Measurements from ENCODE around the gene ARID1B. TPM values are rescaled to one million over a fixed set of nuclear protein-coding genes. Genes with fewer than 3 reads are reported as not detected.
A peak's percentile ranks its signal among the peaks of the same experiment; 100 is the strongest.

Gene ARID1B
- total RNA-seq, 1 donor from 2014 or later: 101 TPM

- no peaks in the 10 kb centered on the region for H3K27me3 Mint-ChIP-seq (ENCODE audit: low read depth)
- H3K4me1 Mint-ChIP-seq: peaks cover 32% of the 10 kb centered on the region
These were observed 108.4 kb downstream of the ARID1B start for GRCh38 chr6:156885562-156885961.

GRCh38 chr6:156886409-156886808 is 109.2 kb downstream of the ARID1B start:
- Mint-ChIP-seq H3K27ac (ENCODE audit: unreplicated experiment) (no peak overlapping the region), H3K9me3 (no peaks in the 10 kb centered on the region), H3K36me3 (ENCODE audit: low read depth) (no peaks in the 10 kb centered on the region), H3K27me3 (ENCODE audit: low read depth) (no peaks in the 10 kb centered on the region), H3K4me1 (peaks cover 39% of the 10 kb centered on the region), H3K4me3 (no peak overlapping the region)
- DNase-seq (ENCODE audit: low read depth, low spot score): no peak
- no peak for TF ChIP-seq CTCF (conservative IDR thresholded peaks at IDR 0.05)

More at GRCh38 chr6:156885562-156885961, 108.4 kb downstream of the ARID1B start:
- DNase-seq (ENCODE audit: low read depth, low spot score): no peak
- Mint-ChIP-seq H3K36me3 (ENCODE audit: low read depth) (no peaks in the 10 kb centered on the region), H3K27ac (ENCODE audit: unreplicated experiment) (no peak overlapping the region), H3K4me3 (no peak overlapping the region), H3K9me3 (no peaks in the 10 kb centered on the region)
- no peak for TF ChIP-seq CTCF (conservative IDR thresholded peaks at IDR 0.05)

GRCh38 chr6:156887623-156888269 is 110.6 kb downstream of the ARID1B start:
- no peaks in the 10 kb centered on the region for H3K9me3 Mint-ChIP-seq
- no peak overlapping the region for H3K4me3 Mint-ChIP-seq
- no peak for DNase-seq (ENCODE audit: low read depth, low spot score)
- H3K27ac Mint-ChIP-seq (ENCODE audit: unreplicated experiment): peak overlapping the region; percentile 59
- no peak for TF ChIP-seq CTCF (conservative IDR thresholded peaks at IDR 0.05)
- H3K4me1 Mint-ChIP-seq: peaks cover 39% of the 10 kb centered on the region
- no peaks in the 10 kb centered on the region for H3K36me3 Mint-ChIP-seq (ENCODE audit: low read depth)
- no peaks in the 10 kb centered on the region for H3K27me3 Mint-ChIP-seq (ENCODE audit: low read depth)

GRCh38 chr6:156889469-156889868 is 112.3 kb downstream of the ARID1B start:
- Mint-ChIP-seq H3K27me3 (ENCODE audit: low read depth) (no peaks in the 10 kb centered on the region), H3K27ac (ENCODE audit: unreplicated experiment) (no peak overlapping the region), H3K36me3 (ENCODE audit: low read depth) (no peaks in the 10 kb centered on the region)

GRCh38 chr6:156889986-156890385 is 112.8 kb downstream of the ARID1B start:
- H3K36me3 Mint-ChIP-seq (ENCODE audit: low read depth): no peaks in the 10 kb centered on the region
- no peaks in the 10 kb centered on the region for H3K27me3 Mint-ChIP-seq (ENCODE audit: low read depth)
- no peaks in the 10 kb centered on the region for H3K9me3 Mint-ChIP-seq
- peaks cover 39% of the 10 kb centered on the region for H3K4me1 Mint-ChIP-seq
- DNase-seq (ENCODE audit: low read depth, low spot score): no peak
- no peak overlapping the region for H3K4me3 Mint-ChIP-seq
- no peak overlapping the region for H3K27ac Mint-ChIP-seq (ENCODE audit: unreplicated experiment)
- TF ChIP-seq CTCF (conservative IDR thresholded peaks at IDR 0.05): no peak

More at GRCh38 chr6:156889469-156889868, 112.3 kb downstream of the ARID1B start:
- TF ChIP-seq CTCF (conservative IDR thresholded peaks at IDR 0.05): no peak
- no peak for DNase-seq (ENCODE audit: low read depth, low spot score)
- H3K9me3 Mint-ChIP-seq: no peaks in the 10 kb centered on the region
- H3K4me1 Mint-ChIP-seq: peaks cover 39% of the 10 kb centered on the region
- no peak overlapping the region for H3K4me3 Mint-ChIP-seq

All from neural crest cell (in vitro differentiated cells).